HFF-Myc (cell line): Measurements from ENCODE around the gene ADAMTSL4.

Experiments used
- DNase-seq: peaks from one replicate; pipeline ENCODE4 v3.0.0-alpha.2; 2011; ENCODE audit warnings: low read depth; ENCODE audit errors: extremely low read depth
- H3K4me3 ChIP-seq: replicated peaks from 2 replicates; pipeline ENCODE4 v1.5.1; 2011; ENCODE audit warnings: low read depth, mild to moderate bottlenecking, control low read depth, low read length
- CTCF ChIP-seq: IDR thresholded peaks from 2 replicates; pipeline ENCODE4 v1.5.1; 2012; ENCODE audit warnings: mild to moderate bottlenecking, low read depth, low read length, control low read depth; ENCODE audit errors: missing control alignments

The ADAMTSL4 gene

GRCh38 chr1:150551051-150551783 lies 2.0 kb downstream of the ADAMTSL4 start:
- no peak overlapping the region for H3K4me3 ChIP-seq
- no peak for DNase-seq
- no peak for TF ChIP-seq CTCF

- DNase-seq, result no peak
- no peak for TF ChIP-seq CTCF
- H3K4me3 ChIP-seq, result no peak overlapping the region
Observed at GRCh38 chr1:150551784-150552127, 2.5 kb downstream of the ADAMTSL4 start.

GRCh38 chr1:150552128-150552910 lies 3.1 kb downstream of the ADAMTSL4 start:
- no peak for DNase-seq
- H3K4me3 ChIP-seq, result no peak overlapping the region
- no peak for TF ChIP-seq CTCF

GRCh38 chr1:150552911-150553289 lies 3.7 kb downstream of the ADAMTSL4 start:
- no peak overlapping the region for H3K4me3 ChIP-seq
- no peak for DNase-seq
- TF ChIP-seq CTCF, result no peak

- no peak for TF ChIP-seq CTCF
- no peak for DNase-seq
- H3K4me3 ChIP-seq, result no peak overlapping the region
Observed at GRCh38 chr1:150553392-150554085, 4.3 kb downstream of the ADAMTSL4 start.

- DNase-seq, result no peak
- no peak overlapping the region for H3K4me3 ChIP-seq
- no peak for TF ChIP-seq CTCF
Observed at GRCh38 chr1:150554086-150554452, 4.9 kb downstream of the ADAMTSL4 start.
